ENCODE measurements around the gene LAMA4. TPM values are rescaled to one million over a fixed set of nuclear protein-coding genes. Genes with fewer than 3 reads are reported as not detected.

LAMA4 gene
- total and polyA plus RNA-seq, 2 of the 13 experiments (the other 11 are each of a cell fraction or from before 2014, with no cell fraction given) = not detected

DNA sequence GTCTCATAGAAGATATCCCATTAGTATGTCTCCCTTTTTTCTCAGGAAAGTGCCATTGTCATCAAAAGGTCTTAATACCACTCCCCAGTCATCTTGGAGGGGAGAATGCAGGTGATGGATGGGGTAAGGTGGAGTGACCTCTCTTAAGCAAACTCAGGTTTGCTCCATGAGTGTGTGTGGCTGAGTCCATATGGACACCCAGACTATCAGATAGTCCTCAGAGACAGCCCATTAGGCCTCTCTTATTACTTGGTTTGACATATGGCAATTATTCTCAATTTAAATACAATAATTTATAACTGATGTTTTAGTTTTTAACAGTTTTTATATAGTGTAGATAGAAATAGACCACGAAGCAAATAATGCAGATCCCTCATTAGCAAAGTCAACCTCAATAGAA lies 23.2 kb downstream of the LAMA4 start (continued):
- TF ChIP-seq, protein P1, sequence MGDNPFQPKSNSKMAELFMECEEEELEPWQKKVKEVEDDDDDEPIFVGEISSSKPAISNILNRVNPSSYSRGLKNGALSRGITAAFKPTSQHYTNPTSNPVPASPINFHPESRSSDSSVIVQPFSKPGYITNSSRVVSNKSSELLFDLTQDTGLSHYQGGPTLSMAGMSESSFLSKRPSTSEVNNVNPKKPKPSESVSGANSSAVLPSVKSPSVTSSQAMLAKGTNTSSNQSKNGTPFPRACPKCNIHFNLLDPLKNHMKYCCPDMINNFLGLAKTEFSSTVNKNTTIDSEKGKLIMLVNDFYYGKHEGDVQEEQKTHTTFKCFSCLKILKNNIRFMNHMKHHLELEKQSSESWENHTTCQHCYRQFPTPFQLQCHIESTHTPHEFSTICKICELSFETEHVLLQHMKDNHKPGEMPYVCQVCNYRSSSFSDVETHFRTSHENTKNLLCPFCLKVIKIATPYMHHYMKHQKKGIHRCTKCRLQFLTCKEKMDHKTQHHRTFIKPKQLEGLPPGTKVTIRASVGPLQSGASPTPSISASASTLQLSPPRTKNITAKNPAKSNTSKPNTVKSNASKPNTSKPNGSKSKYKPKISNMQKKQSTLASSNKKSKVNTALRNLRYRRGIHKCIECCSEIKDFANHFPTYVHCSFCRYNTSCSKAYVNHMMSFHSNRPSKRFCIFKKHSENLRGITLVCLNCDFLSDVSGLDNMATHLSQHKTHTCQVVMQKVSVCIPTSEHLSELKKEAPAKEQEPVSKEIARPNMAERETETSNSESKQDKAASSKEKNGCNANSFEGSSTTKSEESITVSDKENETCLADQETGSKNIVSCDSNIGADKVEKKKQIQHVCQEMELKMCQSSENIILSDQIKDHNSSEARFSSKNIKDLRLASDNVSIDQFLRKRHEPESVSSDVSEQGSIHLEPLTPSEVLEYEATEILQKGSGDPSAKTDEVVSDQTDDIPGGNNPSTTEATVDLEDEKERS (CRISPR knock-in tag; IDR thresholded peaks at IDR 0.05) = no peak
- TF ChIP-seq ZNF230 (CRISPR knock-in tag; IDR thresholded peaks at IDR 0.05) (no peak), ZBTB21 (CRISPR knock-in tag; IDR thresholded peaks at IDR 0.05) (no peak), NFRKB (IDR thresholded peaks at IDR 0.05) (no peak), PITX1 (CRISPR knock-in tag; IDR thresholded peaks at IDR 0.05) (no peak), RBM22 (optimal IDR thresholded peaks at IDR 0.05; ENCODE audit: low read length) (no peak), ZNF10 (CRISPR knock-in tag; IDR thresholded peaks at IDR 0.05; ENCODE audit: borderline replicate concordance, low read depth) (no peak), MAFF (IDR thresholded peaks at IDR 0.05; ENCODE audit: low read depth, low read length) (no peak), NFYB (CRISPR knock-in tag; IDR thresholded peaks at IDR 0.05) (no peak)

DNA sequence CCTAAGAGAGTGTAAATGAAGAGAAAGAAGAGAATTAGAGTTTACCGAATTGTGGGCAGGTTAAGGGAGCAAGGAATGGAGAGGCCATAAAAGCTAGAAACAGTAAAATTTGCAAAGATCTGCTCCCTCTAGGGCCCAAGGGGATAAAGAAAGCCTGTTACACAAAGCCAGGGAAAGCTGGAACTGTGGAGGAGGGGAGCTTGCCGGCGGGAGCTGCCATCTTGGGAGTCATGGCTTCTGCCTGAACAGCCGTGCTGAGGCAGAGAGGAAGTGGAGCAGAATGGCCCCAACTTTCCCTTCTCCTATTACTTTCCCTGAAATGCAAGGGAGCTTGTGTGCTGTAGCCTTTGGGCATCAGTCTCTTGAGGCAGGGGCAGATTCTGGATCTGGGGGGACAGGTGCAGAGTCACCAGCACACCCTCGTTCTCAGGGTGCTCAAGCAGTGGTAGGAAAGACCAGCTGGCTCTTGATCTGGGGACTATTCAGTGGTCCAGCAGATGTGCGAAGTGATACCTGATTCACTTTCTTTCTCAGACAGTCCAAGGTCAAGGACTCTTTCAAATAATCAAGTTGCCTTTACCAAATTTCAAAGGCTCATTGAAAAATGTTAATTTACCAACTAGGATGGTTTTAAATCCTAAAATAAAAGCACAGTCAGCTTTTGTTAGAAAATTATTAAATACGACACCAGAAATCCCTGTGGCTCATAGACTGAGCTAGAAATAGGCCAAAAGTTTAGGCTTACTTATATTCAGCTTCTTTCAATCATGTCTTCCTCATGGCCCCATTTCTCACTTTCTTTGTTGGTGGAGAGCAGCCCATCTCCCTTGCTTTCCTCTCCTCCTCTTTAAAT lies 25.7 kb downstream of the LAMA4 start:
- Histone ChIP-seq H3K79me2 (ENCODE audit: insufficient read depth, low read length) (no peaks in the 10 kb centered on the region), H2AFZ (ENCODE audit: low read length) (no peak overlapping the region), H3K9me3 (ENCODE audit: low read length) (no peaks in the 10 kb centered on the region), H3K27me3 (ENCODE audit: control insufficient read depth in 1 of 2, insufficient read depth in 2 of 2, low read length in 2 of 2) (no peaks in the 10 kb centered on the region), H4K20me1 (ENCODE audit: insufficient read depth, low read length) (no peaks in the 10 kb centered on the region), H3K4me1 (ENCODE audit: insufficient read depth, low read length) (no peaks in the 10 kb centered on the region), H3K36me3 (replicated peaks in 1 of 2; ENCODE audit: control insufficient read depth in 1 of 2, insufficient read depth in 2 of 2, low read length in 2 of 2) (no peaks in the 10 kb centered on the region), H3K4me3 (replicated peaks in 1 of 3; ENCODE audit: insufficient read depth in 1 of 3, low read depth in 2 of 3, low read length in 3 of 3) (no peak overlapping the region), H3K27ac (ENCODE audit: extremely low read length, insufficient read depth, low read length) (no peak overlapping the region), H3K9ac (ENCODE audit: insufficient read depth, low read depth, low read length) (no peak overlapping the region), H3K4me2 (ENCODE audit: low read depth, low read length) (no peak overlapping the region)
- ChIA-PET CTCF (ENCODE audit: low intra/inter-chr PET ratio, low total read pairs) (no interaction called here), POLR2A (no interaction called here)
- WGBS (ENCODE audit: low lambda C conversion rate) = 38% methylated on average over 6 of the region's 7 CpGs
- intact Hi-C loops (cut with micrococcal nuclease; ENCODE audit: unreplicated experiment) = no loop called here
- no peak for FAIRE-seq
- no peak for ATAC-seq
- TF ChIP-seq MAFF (IDR thresholded peaks at IDR 0.05; ENCODE audit: low read depth, low read length) (peak; percentile 46; the same call in 1 of the 2 replicates), MAFK (conservative IDR thresholded peaks at IDR 0.05 in 1 of 2, IDR thresholded peaks at IDR 0.05 in 1 of 2; ENCODE audit: low read length in 2 of 2) (peak; percentile 58 to 76; a peak in 3 of 4 replicates)
- TF ChIP-seq, protein P2, sequence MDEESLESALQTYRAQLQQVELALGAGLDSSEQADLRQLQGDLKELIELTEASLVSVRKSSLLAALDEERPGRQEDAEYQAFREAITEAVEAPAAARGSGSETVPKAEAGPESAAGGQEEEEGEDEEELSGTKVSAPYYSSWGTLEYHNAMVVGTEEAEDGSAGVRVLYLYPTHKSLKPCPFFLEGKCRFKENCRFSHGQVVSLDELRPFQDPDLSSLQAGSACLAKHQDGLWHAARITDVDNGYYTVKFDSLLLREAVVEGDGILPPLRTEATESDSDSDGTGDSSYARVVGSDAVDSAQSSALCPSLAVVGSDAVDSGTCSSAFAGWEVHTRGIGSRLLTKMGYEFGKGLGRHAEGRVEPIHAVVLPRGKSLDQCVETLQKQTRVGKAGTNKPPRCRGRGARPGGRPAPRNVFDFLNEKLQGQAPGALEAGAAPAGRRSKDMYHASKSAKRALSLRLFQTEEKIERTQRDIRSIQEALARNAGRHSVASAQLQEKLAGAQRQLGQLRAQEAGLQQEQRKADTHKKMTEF (CRISPR knock-in tag; IDR thresholded peaks at IDR 0.05) = no peak
- in situ Hi-C loops (cut with HindIII; ENCODE audit: extremely low pct_ligation_motif_present, low pct_unique_long_range_greater_than_20kb) = no loop called here
- no TSS peak for BruUV-seq (replicated peaks)
- no peak for DNase-seq (ENCODE audit: low spot score)
